Ishikawa (cell line): Measurements from ENCODE around the gene PRDM8.

Source experiments
- CEBPB ChIP-seq: IDR thresholded peaks from 2 replicates; pipeline ENCODE4 v1.6.1; 2012
- CREB1 ChIP-seq: IDR thresholded peaks from 2 replicates; pipeline ENCODE4 v1.6.1; 2012; ENCODE audit warnings: low read depth
- EGR1 ChIP-seq: IDR thresholded peaks from 2 replicates; pipeline ENCODE4 v1.6.1; 2012
- EP300 ChIP-seq: IDR thresholded peaks from 2 replicates; pipeline ENCODE4 v1.6.1; 2012; ENCODE audit warnings: borderline replicate concordance
- FOXM1 ChIP-seq: IDR thresholded peaks from 2 replicates; pipeline ENCODE4 v1.6.1; 2012; ENCODE audit warnings: low read depth, borderline replicate concordance
- NFIC ChIP-seq: IDR thresholded peaks from 2 replicates; pipeline ENCODE4 v1.6.1; 2012
- RAD21 ChIP-seq: IDR thresholded peaks from 2 replicates; pipeline ENCODE4 v1.6.1; 2012; ENCODE audit warnings: low read depth
- REST ChIP-seq: IDR thresholded peaks from 2 replicates; pipeline ENCODE4 v1.6.1; 2012; ENCODE audit warnings: low read depth, mild to moderate bottlenecking
- TAF1 ChIP-seq: IDR thresholded peaks from 2 replicates; pipeline ENCODE4 v1.6.1; 2012; ENCODE audit warnings: low read depth, mild to moderate bottlenecking
- TCF12 ChIP-seq: IDR thresholded peaks from 2 replicates; pipeline ENCODE4 v1.6.1; 2012; ENCODE audit warnings: low read depth
- TEAD4 ChIP-seq: IDR thresholded peaks from 2 replicates; pipeline ENCODE4 v1.6.1; 2012
- YY1 ChIP-seq: IDR thresholded peaks from 2 replicates; pipeline ENCODE4 v1.6.1; 2012; ENCODE audit warnings: low read depth
- ZBTB7A ChIP-seq: IDR thresholded peaks from 2 replicates; pipeline ENCODE4 v1.6.1; 2012; ENCODE audit warnings: low read depth
- TF ChIP-seq, protein P1 (sequence below): IDR thresholded peaks from 2 replicates; pipeline ENCODE4 v1.6.1; 2012
- TF ChIP-seq, protein P2 (sequence below): IDR thresholded peaks from 2 replicates; pipeline ENCODE4 v1.6.1; 2012

Gene PRDM8

DNA sequence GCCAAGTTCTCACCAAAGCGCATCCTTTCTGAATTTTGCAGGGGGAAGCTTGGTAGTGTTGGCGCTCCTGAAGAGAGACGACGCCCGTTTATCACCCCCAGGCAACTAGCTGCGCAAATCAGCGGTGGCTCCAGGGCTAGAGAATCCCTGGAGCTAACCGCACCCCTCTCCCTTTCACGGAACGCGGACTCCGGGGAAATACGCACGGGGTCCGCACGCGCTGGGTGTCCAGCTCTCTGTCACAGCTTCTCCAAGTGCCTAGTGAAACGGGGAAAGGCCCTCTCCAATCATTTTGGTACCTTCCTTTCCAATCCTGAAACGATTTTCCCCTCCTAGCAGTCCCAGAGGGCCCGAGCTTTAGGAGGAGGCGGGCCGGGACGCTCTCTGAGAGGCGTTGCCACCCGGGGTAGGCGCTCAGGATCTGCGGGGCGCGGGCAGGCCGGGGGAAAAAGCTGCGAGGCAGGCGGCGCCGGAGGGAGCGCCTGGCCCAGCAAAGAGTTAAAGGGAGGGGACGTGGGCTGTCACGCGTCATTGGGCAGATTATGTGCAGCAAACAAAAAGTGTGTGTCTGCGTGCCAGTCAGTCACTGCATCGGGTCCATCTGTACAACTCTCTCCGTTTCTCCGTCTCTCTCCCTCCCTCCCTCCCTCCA is at the start of gene PRDM8:
PRDM8 (plus strand) TSS at position 582 of the 652 bp plus-strand sequence. CDS start 2,578 bp downstream, outside the sequence.
- TF ChIP-seq TAF1 (no peak), FOXM1 (no peak), CEBPB (no peak), EGR1 (no peak), TCF12 (no peak), TEAD4 (no peak)

DNA sequence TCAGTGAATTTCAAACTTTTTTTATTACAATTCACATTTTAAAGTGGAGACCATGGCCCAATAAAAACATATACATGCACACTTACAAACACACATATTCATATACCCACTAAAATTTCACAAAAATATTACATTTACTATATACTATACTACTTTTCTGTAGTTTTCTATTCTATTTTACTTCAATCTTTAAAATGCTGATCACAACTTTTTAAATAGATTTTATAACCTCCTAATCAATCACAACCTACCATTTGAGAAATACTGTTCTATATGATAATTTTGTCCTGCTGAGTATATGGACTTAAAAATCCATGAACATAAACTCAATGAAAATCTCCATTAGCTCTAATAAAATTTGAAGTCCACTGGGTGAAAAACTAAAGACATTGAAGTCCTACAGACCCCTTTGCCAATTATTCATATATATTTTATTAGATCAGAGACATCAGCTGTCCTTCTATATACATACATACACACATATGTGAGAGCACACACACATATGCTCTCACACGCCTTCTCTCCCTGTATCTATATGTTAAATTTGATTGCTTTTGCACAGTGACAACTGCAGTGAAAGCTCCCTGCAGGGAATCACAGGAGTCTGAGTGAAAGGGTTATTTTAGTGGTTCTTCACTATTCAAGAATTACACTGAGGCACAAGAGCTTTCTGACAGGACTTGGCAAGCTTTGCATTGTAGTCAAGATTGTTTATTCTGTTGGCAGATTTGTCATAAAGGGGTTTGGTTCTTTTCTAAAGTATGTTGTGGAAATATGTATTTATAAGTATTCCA is 46.7 kb upstream of the PRDM8 start:
- TF ChIP-seq EGR1, result no peak
- no peak for TF ChIP-seq NFIC
- TF ChIP-seq REST, result no peak
- no peak for TF ChIP-seq ZBTB7A
- TF ChIP-seq CEBPB, result no peak
- TF ChIP-seq, protein P1, sequence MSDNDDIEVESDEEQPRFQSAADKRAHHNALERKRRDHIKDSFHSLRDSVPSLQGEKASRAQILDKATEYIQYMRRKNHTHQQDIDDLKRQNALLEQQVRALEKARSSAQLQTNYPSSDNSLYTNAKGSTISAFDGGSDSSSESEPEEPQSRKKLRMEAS, result no peak
- TF ChIP-seq, protein P2, sequence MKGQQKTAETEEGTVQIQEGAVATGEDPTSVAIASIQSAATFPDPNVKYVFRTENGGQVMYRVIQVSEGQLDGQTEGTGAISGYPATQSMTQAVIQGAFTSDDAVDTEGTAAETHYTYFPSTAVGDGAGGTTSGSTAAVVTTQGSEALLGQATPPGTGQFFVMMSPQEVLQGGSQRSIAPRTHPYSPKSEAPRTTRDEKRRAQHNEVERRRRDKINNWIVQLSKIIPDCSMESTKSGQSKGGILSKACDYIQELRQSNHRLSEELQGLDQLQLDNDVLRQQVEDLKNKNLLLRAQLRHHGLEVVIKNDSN, result no peak
- TF ChIP-seq FOXM1, result no peak
- TF ChIP-seq TCF12, result no peak
- no peak for TF ChIP-seq TEAD4
- no peak for TF ChIP-seq TAF1
- no peak for TF ChIP-seq CREB1
- TF ChIP-seq EP300, result no peak

- TF ChIP-seq, protein P2, result no peak
- no peak for TF ChIP-seq CEBPB
- no peak for TF ChIP-seq CREB1
- TF ChIP-seq TAF1, result no peak
- no peak for TF ChIP-seq EGR1
- no peak for TF ChIP-seq NFIC
- no peak for TF ChIP-seq FOXM1
- TF ChIP-seq EP300, result no peak
- TF ChIP-seq YY1, result no peak
- TF ChIP-seq TEAD4, result no peak
- no peak for TF ChIP-seq ZBTB7A
Measured at GRCh38 chr4:80151981-80152380, 45.3 kb upstream of the PRDM8 start.

DNA sequence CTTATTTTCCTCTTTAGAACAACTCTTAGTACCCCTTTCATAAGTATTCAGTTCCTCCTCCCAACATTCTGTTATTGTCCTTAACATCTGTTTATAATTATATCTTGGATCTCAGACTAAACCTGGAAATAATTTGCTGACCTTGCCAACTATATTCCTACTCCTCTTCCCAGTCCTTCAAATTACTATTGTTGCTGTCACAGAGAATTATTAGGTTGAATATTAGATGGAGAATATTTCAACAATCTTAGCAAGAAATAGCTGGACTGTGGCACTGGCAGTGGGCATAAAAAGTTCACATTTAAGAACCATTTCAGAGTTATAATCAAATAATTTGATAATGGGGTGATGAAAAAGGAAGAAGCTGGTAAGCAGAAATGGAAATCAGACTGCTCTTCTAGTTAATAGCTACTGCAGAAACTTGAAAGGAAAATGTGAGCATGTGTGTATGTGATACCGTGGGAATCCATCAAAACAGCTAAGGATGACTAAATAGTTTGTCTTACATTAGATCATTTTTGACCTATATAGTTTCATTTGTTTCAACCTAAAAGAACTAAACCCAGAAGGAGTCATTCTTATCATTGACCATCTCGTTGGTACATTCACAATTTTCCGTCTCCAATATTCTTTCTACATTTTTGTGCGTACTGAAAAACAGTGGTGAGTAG is 43.3 kb upstream of the PRDM8 start:
- TF ChIP-seq TEAD4, result no peak
- TF ChIP-seq RAD21, result no peak
- TF ChIP-seq, protein P1, result no peak
- no peak for TF ChIP-seq TCF12
- no peak for TF ChIP-seq REST
- no peak for TF ChIP-seq YY1
- TF ChIP-seq CREB1, result no peak
- no peak for TF ChIP-seq FOXM1
- no peak for TF ChIP-seq NFIC
- TF ChIP-seq TAF1, result no peak
- TF ChIP-seq ZBTB7A, result no peak
- no peak for TF ChIP-seq EP300
- TF ChIP-seq CEBPB, result no peak
- TF ChIP-seq, protein P2, result no peak

DNA sequence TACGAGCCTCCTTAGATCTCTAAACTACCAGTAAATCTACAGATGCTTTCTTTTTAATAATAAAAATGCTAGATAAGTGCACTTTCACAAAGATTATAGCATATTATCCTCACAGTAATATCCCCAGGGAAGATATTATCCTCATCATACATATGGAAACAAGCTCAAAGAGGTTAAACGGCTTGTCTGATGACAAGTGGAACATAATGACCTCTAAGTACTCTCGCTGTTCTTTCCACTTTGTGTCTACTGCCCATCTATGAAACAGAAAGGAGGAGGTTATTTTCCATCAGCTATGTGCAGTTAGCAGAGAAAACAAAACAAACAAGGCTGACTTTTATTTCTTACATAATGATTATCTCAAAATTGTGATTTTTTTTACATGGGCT is 42.8 kb upstream of the PRDM8 start:
- TF ChIP-seq TAF1, result no peak
- TF ChIP-seq EP300, result no peak
- TF ChIP-seq TCF12, result no peak
- TF ChIP-seq, protein P1, result no peak
- TF ChIP-seq RAD21, result no peak
- no peak for TF ChIP-seq TEAD4
- TF ChIP-seq NFIC, result no peak
- no peak for TF ChIP-seq CREB1
- no peak for TF ChIP-seq CEBPB
- no peak for TF ChIP-seq YY1
- TF ChIP-seq ZBTB7A, result no peak
